Fibroblast of lung (primary cell): ENCODE measurements around the gene VPS26B. TPM values are rescaled to one million over a fixed set of nuclear protein-coding genes. Genes with fewer than 3 reads are reported as not detected.

ENCODE experiments used
- DNase-seq, 2 donors: peaks; one replicate each; pipeline versions ENCODE4 v3.0.0 to v3.0.0-alpha.2; 2010; ENCODE audit warnings: low read depth in 2 of 2
- H2AFZ ChIP-seq: 2 replicates; pipeline ENCODE4 v1.5.1; 2012; ENCODE audit warnings: low read length, control low read depth, inconsistent platforms
- H3K27ac ChIP-seq: 2 replicates; pipeline ENCODE4 v1.5.1; 2011; ENCODE audit warnings: low read length, control low read depth; ENCODE audit not compliant: insufficient read depth
- H3K27me3 ChIP-seq: 2 replicates; pipeline ENCODE4 v1.5.1; 2011; ENCODE audit warnings: mild to moderate bottlenecking, low read length; ENCODE audit not compliant: control insufficient read depth, insufficient read depth
- H3K36me3 ChIP-seq: 2 replicates; pipeline ENCODE4 v1.5.1; 2011; ENCODE audit warnings: low read length; ENCODE audit not compliant: control insufficient read depth, insufficient read depth
- H3K4me1 ChIP-seq: 2 replicates; pipeline ENCODE4 v1.5.1; 2011; ENCODE audit warnings: low read length; ENCODE audit not compliant: control insufficient read depth, insufficient read depth; ENCODE audit errors: extremely low read depth
- H3K4me2 ChIP-seq: 2 replicates; pipeline ENCODE4 v1.5.1; 2011; ENCODE audit warnings: low read length, control low read depth; ENCODE audit not compliant: insufficient read depth; ENCODE audit errors: extremely low read depth
- H3K4me3 ChIP-seq, 4 experiments: fragments of 200-600 bp in 1 of 4; sonication (generic) in 1 of 4; replicated peaks in 1 of 4; 2 replicates each; pipeline ENCODE4 v1.5.1; 2011 to 2016; ENCODE audit warnings: low read length in 4 of 4, low read depth in 3 of 4, mild to moderate bottlenecking in 3 of 4, control low read depth in 2 of 4, inconsistent platforms in 1 of 4, mixed read lengths in 1 of 4; ENCODE audit not compliant: insufficient read depth in 1 of 4; ENCODE audit errors: control extremely low read depth in 1 of 4
- H3K79me2 ChIP-seq: 2 replicates; pipeline ENCODE4 v1.5.1; 2012; ENCODE audit warnings: mild to moderate bottlenecking, low read length, inconsistent platforms; ENCODE audit not compliant: control insufficient read depth, insufficient read depth
- H3K9ac ChIP-seq: 2 replicates; pipeline ENCODE4 v1.5.1; 2011; ENCODE audit warnings: mild to moderate bottlenecking, low read length, control low read depth; ENCODE audit not compliant: insufficient read depth
- H3K9me3 ChIP-seq: 2 replicates; pipeline ENCODE4 v1.5.1; 2012; ENCODE audit warnings: low read depth, low read length; ENCODE audit not compliant: control insufficient read depth, insufficient read depth
- H4K20me1 ChIP-seq: 2 replicates; pipeline ENCODE4 v1.5.1; 2011; ENCODE audit warnings: low read length; ENCODE audit not compliant: control insufficient read depth, insufficient read depth; ENCODE audit errors: extremely low read depth
- CTCF ChIP-seq, 2 donors: IDR thresholded peaks in 1 of 2; conservative IDR thresholded peaks in 1 of 2; 1 replicate in 1 of 2; 2 replicates in 1 of 2; pipeline ENCODE4 v1.5.1; 2011 to 2012; ENCODE audit warnings: low read length in 2 of 2, control low read depth in 1 of 2, inconsistent platforms in 1 of 2, low read depth in 1 of 2, mild to moderate bottlenecking in 1 of 2
- EZH2 ChIP-seq: IDR thresholded peaks from 2 replicates; pipeline ENCODE4 v1.5.1; 2012; ENCODE audit warnings: low read length, control low read depth, mild to moderate bottlenecking; ENCODE audit errors: missing control alignments
- polyA plus RNA-seq, 2 donors: library from polyadenylated mRNA; depleted of rRNA in 1 of 2; stranded (reverse) in 1 of 2; unstranded in 1 of 2; fragments of >200 nt; gene quantifications; 2 replicates each; pipeline ENCODE4 v1.2.1, GENCODE V29; 2011 to 2012; ENCODE audit warnings: missing spikeins in 1 of 2
- total RNA-seq: library from RNA; depleted of rRNA; stranded (reverse); fragments of >200 nt; gene quantifications from 2 replicates; pipeline ENCODE4 v1.2.1, GENCODE V29; 2014

The VPS26B gene
- total and polyA plus RNA-seq, 2 donors (not counting 1 experiment from before 2014, with no cell fraction given) = 39.0 to 44.3 TPM

GRCh38 chr11:134260983-134261382 lies 36.5 kb downstream of the VPS26B start:
- Histone ChIP-seq H4K20me1 (no peaks in the 10 kb centered on the region), H3K4me1 (no peaks in the 10 kb centered on the region), H3K4me3 (no peak overlapping the region), H3K4me2 (no peak overlapping the region), H3K79me2 (no peaks in the 10 kb centered on the region), H3K9ac (no peak overlapping the region), H3K27ac (no peak overlapping the region), H2AFZ (no peak overlapping the region), H3K36me3 (peaks cover 4% of the 10 kb centered on the region), H3K27me3 (no peaks in the 10 kb centered on the region), H3K9me3 (no peaks in the 10 kb centered on the region)
- DNase-seq = no peak
- no peak for TF ChIP-seq EZH2

DNA sequence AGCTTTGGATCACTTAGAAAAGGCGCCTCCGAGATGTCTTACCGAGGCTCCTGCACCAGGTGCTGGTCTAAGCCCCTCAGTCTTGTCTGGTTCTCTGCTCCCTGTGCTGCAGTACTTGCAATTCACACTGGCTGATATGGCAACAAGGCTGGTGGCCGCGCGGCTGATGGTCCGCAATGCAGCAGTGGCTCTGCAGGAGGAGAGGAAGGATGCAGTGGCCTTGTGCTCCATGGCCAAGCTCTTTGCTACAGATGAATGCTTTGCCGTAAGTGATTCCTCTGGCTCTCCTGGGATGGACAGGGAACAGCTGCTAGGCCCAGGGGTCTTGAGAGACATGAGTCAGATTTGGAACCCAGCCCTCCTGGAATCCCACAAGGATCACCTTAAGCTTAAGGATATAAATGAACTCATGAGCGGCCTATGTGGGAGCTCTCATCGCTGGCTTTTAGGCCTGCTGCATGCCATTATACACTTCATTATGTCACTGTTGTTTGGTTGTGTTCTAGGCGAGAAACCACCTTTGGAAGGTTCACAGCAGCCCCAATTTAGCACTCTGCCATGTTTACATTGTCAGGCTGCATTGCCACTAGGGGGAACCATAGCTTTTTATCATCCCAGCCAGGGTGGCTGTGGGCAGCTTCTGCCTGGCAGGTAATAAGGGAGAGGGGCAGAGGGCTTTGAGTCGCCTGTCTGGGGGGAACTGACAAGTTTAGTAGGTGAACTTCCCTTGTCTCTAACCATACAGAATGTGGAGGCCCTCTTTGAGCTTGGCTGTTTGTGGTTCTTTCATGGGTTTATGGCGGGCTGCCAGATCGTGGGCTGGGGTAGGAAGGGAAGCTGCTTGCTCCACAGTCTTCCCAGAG lies 37.4 kb downstream of the VPS26B start:
- no peaks in the 10 kb centered on the region for H3K9me3 ChIP-seq
- H2AFZ ChIP-seq = no peak overlapping the region
- no peak for TF ChIP-seq EZH2
- peak; percentile 33 to 56 for TF ChIP-seq CTCF (conservative IDR thresholded peaks at IDR 0.05 in 1 of 2, IDR thresholded peaks at IDR 0.05 in 1 of 2; ENCODE audit: low read depth in 1 of 2, low read length in 2 of 2)
- no peak overlapping the region for H3K9ac ChIP-seq
- no peak overlapping the region for H3K4me3 ChIP-seq
- no peak overlapping the region for H3K4me2 ChIP-seq
- no peak overlapping the region for H3K27ac ChIP-seq
- no peak for DNase-seq
- H3K79me2 ChIP-seq = no peaks in the 10 kb centered on the region
- H3K36me3 ChIP-seq = peaks cover 4% of the 10 kb centered on the region
- H3K4me1 ChIP-seq = no peaks in the 10 kb centered on the region
- no peaks in the 10 kb centered on the region for H3K27me3 ChIP-seq
- H4K20me1 ChIP-seq = no peaks in the 10 kb centered on the region

GRCh38 chr11:134264966-134265764 lies 40.7 kb downstream of the VPS26B start:
- no peaks in the 10 kb centered on the region for H3K4me1 ChIP-seq
- peaks cover 3% of the 10 kb centered on the region for H3K36me3 ChIP-seq
- no peaks in the 10 kb centered on the region for H3K9me3 ChIP-seq
- no peak overlapping the region for H3K9ac ChIP-seq
- no peak for DNase-seq
- no peak overlapping the region for H3K4me3 ChIP-seq
- no peaks in the 10 kb centered on the region for H4K20me1 ChIP-seq
- H2AFZ ChIP-seq = no peak overlapping the region
- no peak overlapping the region for H3K4me2 ChIP-seq
- H3K27me3 ChIP-seq = no peaks in the 10 kb centered on the region
- TF ChIP-seq EZH2 (no peak), CTCF (conservative IDR thresholded peaks at IDR 0.05 in 1 of 2, IDR thresholded peaks at IDR 0.05 in 1 of 2; ENCODE audit: low read depth in 1 of 2, low read length in 2 of 2) (no peak)
- no peak overlapping the region for H3K27ac ChIP-seq
- H3K79me2 ChIP-seq = no peaks in the 10 kb centered on the region
